ENCODE data around the gene MDP1.

The MDP1 gene

GRCh38 chr14:24240110-24240918, 24.4 kb upstream of the MDP1 start:
- H3K4me3 ChIP-seq (ENCODE audit: low read depth, low read length): no peak overlapping the region
- no peak for TF ChIP-seq CTCF (IDR thresholded peaks at IDR 0.05; ENCODE audit: low read depth, low read length)

- TF ChIP-seq CTCF (IDR thresholded peaks at IDR 0.05; ENCODE audit: low read depth, low read length): no peak
- no peak overlapping the region for H3K4me3 ChIP-seq (ENCODE audit: low read depth, low read length)
Measured at GRCh38 chr14:24238527-24239037, 22.7 kb upstream of the MDP1 start.

GRCh38 chr14:24238123-24238522, 22.3 kb upstream of the MDP1 start:
- no peak for TF ChIP-seq CTCF (IDR thresholded peaks at IDR 0.05; ENCODE audit: low read depth, low read length)
- no peak overlapping the region for H3K4me3 ChIP-seq (ENCODE audit: low read depth, low read length)

DNA sequence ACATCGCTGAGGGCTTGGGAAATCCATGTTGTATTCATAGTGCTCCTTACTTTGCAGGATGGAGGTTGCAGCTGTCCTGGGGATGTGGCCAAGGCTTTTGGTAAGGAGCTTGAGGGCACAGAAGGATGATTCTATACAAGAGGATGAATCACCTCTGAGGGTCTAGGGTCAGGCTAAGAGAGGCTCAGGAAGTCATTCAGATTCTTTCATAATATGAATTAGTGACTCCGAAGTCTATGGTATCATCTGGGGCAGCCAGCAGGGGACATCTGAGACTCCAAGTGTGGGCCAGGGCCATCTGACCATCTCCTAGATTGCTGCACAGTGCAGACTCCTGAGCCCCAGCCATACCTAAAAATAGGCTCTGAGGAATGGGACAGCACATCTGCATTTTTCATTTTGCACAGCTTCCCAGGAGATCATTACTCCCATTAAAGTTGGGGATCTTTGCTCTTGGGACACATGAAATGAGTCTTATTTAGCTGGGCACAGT, 21.6 kb upstream of the MDP1 start:
- no peak for TF ChIP-seq CTCF (IDR thresholded peaks at IDR 0.05; ENCODE audit: low read depth, low read length)
- no peak overlapping the region for H3K4me3 ChIP-seq (ENCODE audit: low read depth, low read length)

DNA sequence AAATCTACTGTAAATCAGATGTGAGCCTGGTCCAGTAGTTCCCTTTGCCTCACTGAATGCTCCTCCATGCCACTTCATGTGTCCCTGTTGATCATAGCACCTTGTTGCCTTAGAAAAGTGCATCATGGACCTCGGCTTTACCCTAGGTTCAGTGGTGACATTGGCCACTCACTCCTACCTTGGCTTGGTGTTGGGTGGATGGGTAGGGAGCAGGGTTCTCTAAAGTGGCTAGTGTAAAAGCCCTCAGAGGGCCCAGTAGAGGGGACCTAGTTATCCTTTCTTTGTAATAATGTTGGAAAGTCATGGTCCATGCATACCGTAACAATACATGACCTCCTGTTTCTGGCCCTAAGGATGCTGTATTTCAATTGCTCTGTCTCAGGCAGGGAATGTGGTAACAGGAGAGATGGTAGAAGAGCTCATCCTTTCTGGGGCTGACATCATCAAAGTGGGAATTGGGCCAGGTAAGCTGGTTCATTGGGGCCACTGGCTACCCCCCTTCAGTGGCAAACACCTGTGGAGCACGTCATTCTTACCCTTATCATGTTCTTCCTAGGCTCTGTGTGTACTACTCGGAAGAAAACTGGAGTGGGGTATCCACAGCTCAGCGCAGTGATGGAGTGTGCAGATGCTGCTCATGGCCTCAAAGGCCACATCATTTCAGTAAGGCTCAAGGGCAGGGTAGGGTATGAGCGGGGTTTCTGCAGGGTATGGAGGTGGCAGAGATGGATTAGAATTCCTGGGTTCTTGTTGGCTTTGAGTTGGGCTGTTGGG, 21.0 kb upstream of the MDP1 start:
- TF ChIP-seq CTCF (IDR thresholded peaks at IDR 0.05; ENCODE audit: low read depth, low read length): no peak

GRCh38 chr14:24235804-24236688, 20.2 kb upstream of the MDP1 start:
- H3K4me3 ChIP-seq (ENCODE audit: low read depth, low read length): no peak overlapping the region
- TF ChIP-seq CTCF (IDR thresholded peaks at IDR 0.05; ENCODE audit: low read depth, low read length): no peak

More for the DNA sequence above, 21.0 kb upstream of the MDP1 start:
- H3K4me3 ChIP-seq (ENCODE audit: low read depth, low read length): no peak overlapping the region

Measured in WI38 (cell line).